MM.1S (cell line): ENCODE data around the gene BCAP29.

Source experiments
- DNase-seq: peaks from one replicate; pipeline ENCODE4 v3.0.0-alpha.2; 2015
- H2AFZ ChIP-seq: fragments of 300-600 bp; sonication (generic); 2 replicates; pipeline ENCODE4 v1.6.0; 2016; ENCODE audit warnings: antibody characterized with exemption, low read length
- H3F3A ChIP-seq: fragments of 300-600 bp; sonication (generic); 2 replicates; pipeline ENCODE4 v1.6.1; 2016; ENCODE audit warnings: mild to moderate bottlenecking, antibody characterized with exemption, low read length, moderate library complexity, mixed read lengths; ENCODE audit not compliant: insufficient read depth
- H3K27ac ChIP-seq: fragments of 300-600 bp; sonication (generic); 2 replicates; pipeline ENCODE4 v1.5.1; 2016; ENCODE audit warnings: mild to moderate bottlenecking, low read length
- H3K27me3 ChIP-seq: fragments of 300-600 bp; sonication (generic); replicated peaks from 2 replicates; pipeline ENCODE4 v1.6.0; 2016; ENCODE audit warnings: low read length; ENCODE audit not compliant: insufficient read depth
- H3K36me3 ChIP-seq: fragments of 300-600 bp; sonication (generic); replicated peaks from 2 replicates; pipeline ENCODE4 v1.6.1; 2016; ENCODE audit warnings: mild to moderate bottlenecking, low read length, mixed read lengths; ENCODE audit not compliant: insufficient read depth
- H3K4me1 ChIP-seq: fragments of 300-600 bp; sonication (generic); 2 replicates; pipeline ENCODE4 v1.6.1; 2016; ENCODE audit warnings: low read length, mixed read lengths
- H3K4me2 ChIP-seq: fragments of 300-600 bp; sonication (generic); 2 replicates; pipeline ENCODE4 v1.6.0; 2016; ENCODE audit warnings: low read depth, low read length
- H3K4me3 ChIP-seq: fragments of 300-600 bp; sonication (generic); 2 replicates; pipeline ENCODE4 v1.5.1; 2016; ENCODE audit warnings: low read length, mixed read lengths
- H3K79me2 ChIP-seq: fragments of 300-600 bp; sonication (generic); 2 replicates; pipeline ENCODE4 v1.6.1; 2016; ENCODE audit warnings: mixed run types, low read length, mixed read lengths
- H3K9ac ChIP-seq: fragments of 300-600 bp; sonication (generic); 2 replicates; pipeline ENCODE4 v1.6.1; 2016; ENCODE audit warnings: low read length, mixed read lengths
- H3K9me2 ChIP-seq: fragments of 300-600 bp; sonication (generic); replicated peaks from 2 replicates; pipeline ENCODE4 v1.6.1; 2016; ENCODE audit warnings: mild to moderate bottlenecking, low read length, mixed read lengths; ENCODE audit not compliant: insufficient read depth
- H3K9me3 ChIP-seq: fragments of 300-600 bp; sonication (generic); replicated peaks from 2 replicates; pipeline ENCODE4 v1.6.1; 2016; ENCODE audit warnings: mild to moderate bottlenecking, low read length, mixed read lengths; ENCODE audit not compliant: insufficient read depth
- H4K20me1 ChIP-seq: fragments of 300-600 bp; sonication (generic); 2 replicates; pipeline ENCODE4 v1.6.1; 2016; ENCODE audit warnings: mild to moderate bottlenecking, low read length, moderate library complexity, mixed read lengths; ENCODE audit not compliant: insufficient read depth
- CTCF ChIP-seq: fragments of 300-600 bp; sonication (generic); IDR thresholded peaks from 2 replicates; pipeline ENCODE4 v1.5.1; 2016; ENCODE audit warnings: antibody characterized with exemption, low read length, mixed read lengths
- EZH2 ChIP-seq: fragments of 300-600 bp; sonication (generic); optimal IDR thresholded peaks from 2 replicates; pipeline ENCODE3; 2017; ENCODE audit warnings: low read depth, mild to moderate bottlenecking, antibody characterized with exemption, low read length, mixed read lengths
- EZH2phosphoT487 ChIP-seq: fragments of 300-600 bp; sonication (generic); IDR thresholded peaks from 2 replicates; pipeline ENCODE4 v1.6.1; 2018; ENCODE audit warnings: antibody characterized with exemption, low read length

BCAP29 gene

DNA sequence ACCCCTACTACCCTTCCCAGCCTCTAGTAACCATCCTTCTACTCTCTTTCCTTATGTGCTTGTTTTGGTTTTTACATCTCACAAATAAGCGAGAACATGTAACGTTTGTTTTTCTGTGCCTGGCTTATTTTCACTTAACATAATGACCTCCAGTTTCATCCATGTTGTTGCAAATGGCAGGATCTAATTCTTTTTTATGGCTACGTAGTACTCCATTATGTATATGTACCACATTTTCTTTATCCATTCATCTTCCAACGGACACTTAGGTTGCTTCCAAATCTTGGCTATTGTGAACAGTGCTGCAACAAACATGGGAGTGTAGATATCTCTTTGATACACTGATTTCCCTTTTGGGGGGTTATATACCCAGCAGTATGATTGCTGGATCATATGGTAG is 47.0 kb downstream of the BCAP29 start:
- H3K9me2 ChIP-seq: no peaks in the 10 kb centered on the region
- no peak overlapping the region for H3K27ac ChIP-seq
- no peaks in the 10 kb centered on the region for H3F3A ChIP-seq
- no peak overlapping the region for H2AFZ ChIP-seq
- H3K4me2 ChIP-seq: no peak overlapping the region
- no peaks in the 10 kb centered on the region for H3K79me2 ChIP-seq
- no peaks in the 10 kb centered on the region for H3K36me3 ChIP-seq
- H3K4me3 ChIP-seq: no peak overlapping the region
- H3K9me3 ChIP-seq: no peaks in the 10 kb centered on the region
- no peak for DNase-seq
- no peaks in the 10 kb centered on the region for H4K20me1 ChIP-seq
- H3K9ac ChIP-seq: no peak overlapping the region
- TF ChIP-seq CTCF: no peak
- no peaks in the 10 kb centered on the region for H3K27me3 ChIP-seq
- no peaks in the 10 kb centered on the region for H3K4me1 ChIP-seq

DNA sequence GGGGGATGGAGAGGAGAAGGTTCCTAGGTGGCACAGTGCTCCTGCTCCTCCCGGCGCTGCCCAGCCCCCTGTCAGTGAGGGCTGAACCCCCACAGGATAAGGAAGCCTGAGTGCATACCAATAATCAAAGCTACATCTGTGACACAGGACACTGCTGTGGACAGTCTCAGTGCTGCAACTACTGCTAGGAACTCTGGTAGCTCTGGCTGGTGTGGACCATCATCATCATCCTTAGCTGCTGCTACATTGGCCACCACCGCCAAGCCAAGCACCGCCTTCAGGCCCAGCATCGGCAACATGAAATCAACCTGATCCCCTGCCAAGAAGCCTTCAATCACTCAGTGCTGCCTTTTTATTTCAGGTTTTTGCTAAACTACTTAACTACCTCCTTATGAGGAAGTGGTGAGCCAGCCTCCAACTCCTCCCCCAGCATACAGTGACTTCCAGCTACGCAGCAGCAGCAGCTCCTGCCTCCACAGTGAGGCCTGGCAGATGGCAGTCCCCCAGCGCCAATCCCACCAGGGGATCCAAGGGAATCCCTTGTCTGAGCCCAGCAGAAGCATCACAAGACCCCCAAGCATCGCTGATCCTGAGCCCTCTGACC is 48.5 kb downstream of the BCAP29 start:
- Histone ChIP-seq H4K20me1 (no peaks in the 10 kb centered on the region), H3K4me1 (no peaks in the 10 kb centered on the region), H2AFZ (no peak overlapping the region), H3K9me3 (no peaks in the 10 kb centered on the region), H3K4me2 (no peak overlapping the region), H3K27ac (no peak overlapping the region), H3K27me3 (no peaks in the 10 kb centered on the region; the same call in 1 of the 2 replicates), H3F3A (no peaks in the 10 kb centered on the region), H3K9me2 (no peaks in the 10 kb centered on the region), H3K79me2 (no peaks in the 10 kb centered on the region), H3K4me3 (no peak overlapping the region), H3K9ac (no peak overlapping the region), H3K36me3 (no peaks in the 10 kb centered on the region)
- no peak for DNase-seq
- TF ChIP-seq EZH2: no peak
- no peak for TF ChIP-seq CTCF
- TF ChIP-seq EZH2phosphoT487: no peak

DNA sequence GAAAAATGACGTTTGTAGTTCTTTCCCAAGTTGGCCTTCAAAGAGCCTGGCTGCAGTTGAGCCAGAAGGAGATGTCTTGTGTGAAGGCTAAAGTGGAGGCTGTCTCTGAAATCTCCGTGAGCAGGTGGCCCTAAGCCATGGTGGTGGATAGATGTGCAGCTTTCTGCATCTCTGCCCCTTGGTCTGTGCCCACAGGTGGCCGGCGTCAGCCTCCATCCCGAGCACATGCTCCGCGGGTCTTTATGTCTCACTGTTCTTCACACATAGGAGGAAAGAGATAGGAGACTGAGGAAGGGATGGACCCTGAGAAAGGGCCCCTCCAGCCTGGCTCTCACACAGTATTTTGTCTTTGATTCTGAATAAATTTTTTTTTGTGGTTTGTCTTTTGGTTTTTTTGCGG is 50.3 kb downstream of the BCAP29 start:
- Histone ChIP-seq H3K36me3 (no peaks in the 10 kb centered on the region), H3K79me2 (no peaks in the 10 kb centered on the region), H3K9me3 (no peaks in the 10 kb centered on the region), H3K27ac (no peak overlapping the region), H4K20me1 (no peaks in the 10 kb centered on the region), H3F3A (no peaks in the 10 kb centered on the region), H3K4me3 (no peak overlapping the region), H3K4me2 (no peak overlapping the region), H3K9ac (no peak overlapping the region), H3K4me1 (no peaks in the 10 kb centered on the region), H3K9me2 (no peaks in the 10 kb centered on the region), H2AFZ (no peak overlapping the region), H3K27me3 (no peaks in the 10 kb centered on the region; the same call in 1 of the 2 replicates)
- no peak for TF ChIP-seq EZH2phosphoT487
- no peak for TF ChIP-seq CTCF
- no peak for TF ChIP-seq EZH2
- DNase-seq: no peak
